ENCODE data around the gene TBX6. TPM values are rescaled to one million over a fixed set of nuclear protein-coding genes. Genes with fewer than 3 reads are reported as not detected.

TBX6 gene
- total RNA-seq, 1 experiment from 2014 or later: 1.4 TPM

GRCh38 chr16:30086291-30087140, 5.2 kb downstream of the TBX6 start:
- H3K27me3 ChIP-seq (ENCODE audit: insufficient read depth, low read length): no peaks in the 10 kb centered on the region
- no peaks in the 10 kb centered on the region; the same call in 1 of the 2 replicates for H3K79me2 ChIP-seq (ENCODE audit: insufficient read depth, low read length)
- H3K27ac ChIP-seq (ENCODE audit: low read depth, low read length): no peak overlapping the region
- intact Hi-C loops (cut with micrococcal nuclease): no loop called here
- no peaks in the 10 kb centered on the region for H3K9me2 ChIP-seq (ENCODE audit: insufficient read depth)
- RAD21 ChIA-PET (ENCODE audit: low non-redundant PET in 1 of 2, low total read pairs in 2 of 2, uncharacterized antibody in 2 of 2, unreplicated experiment in 2 of 2): no interaction called here
- no peak overlapping the region for H2AFZ ChIP-seq (ENCODE audit: low read depth, low read length, poor library complexity, severe bottlenecking)
- DNase-seq (ENCODE audit: low read depth, low spot score) (no peak), ATAC-seq (no peak)
- no peaks in the 10 kb centered on the region for H3K9me3 ChIP-seq (ENCODE audit: control insufficient read depth in 1 of 2, insufficient read depth in 1 of 2, low read depth in 1 of 2, low read length in 2 of 2)
- no peak overlapping the region for H3K4me2 ChIP-seq (ENCODE audit: low read length)
- H3K9ac ChIP-seq (ENCODE audit: low read length): no peak overlapping the region
- CTCF ChIA-PET: interaction anchor here (1.2 to 1.3 kb wide), 2 partner anchors 33 to 386 kb away, joined by 3 read pairs; a partner anchor contains a TSS
- TF ChIP-seq ZNF274 (IDR thresholded peaks at IDR 0.05; ENCODE audit: low read depth, low read length): no peak
- TF ChIP-seq YY1 (IDR thresholded peaks at IDR 0.05; ENCODE audit: extremely low read depth, insufficient replicate concordance, low read depth, low read length): no peak
- no peak for TF ChIP-seq POLR2AphosphoS5 (IDR thresholded peaks at IDR 0.05; ENCODE audit: low read depth, low read length)
- no peak for TF ChIP-seq ZFX (IDR thresholded peaks at IDR 0.05)
- TF ChIP-seq, protein P1, sequence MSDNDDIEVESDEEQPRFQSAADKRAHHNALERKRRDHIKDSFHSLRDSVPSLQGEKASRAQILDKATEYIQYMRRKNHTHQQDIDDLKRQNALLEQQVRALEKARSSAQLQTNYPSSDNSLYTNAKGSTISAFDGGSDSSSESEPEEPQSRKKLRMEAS (IDR thresholded peaks at IDR 0.05): no peak
- TF ChIP-seq, protein P2, sequence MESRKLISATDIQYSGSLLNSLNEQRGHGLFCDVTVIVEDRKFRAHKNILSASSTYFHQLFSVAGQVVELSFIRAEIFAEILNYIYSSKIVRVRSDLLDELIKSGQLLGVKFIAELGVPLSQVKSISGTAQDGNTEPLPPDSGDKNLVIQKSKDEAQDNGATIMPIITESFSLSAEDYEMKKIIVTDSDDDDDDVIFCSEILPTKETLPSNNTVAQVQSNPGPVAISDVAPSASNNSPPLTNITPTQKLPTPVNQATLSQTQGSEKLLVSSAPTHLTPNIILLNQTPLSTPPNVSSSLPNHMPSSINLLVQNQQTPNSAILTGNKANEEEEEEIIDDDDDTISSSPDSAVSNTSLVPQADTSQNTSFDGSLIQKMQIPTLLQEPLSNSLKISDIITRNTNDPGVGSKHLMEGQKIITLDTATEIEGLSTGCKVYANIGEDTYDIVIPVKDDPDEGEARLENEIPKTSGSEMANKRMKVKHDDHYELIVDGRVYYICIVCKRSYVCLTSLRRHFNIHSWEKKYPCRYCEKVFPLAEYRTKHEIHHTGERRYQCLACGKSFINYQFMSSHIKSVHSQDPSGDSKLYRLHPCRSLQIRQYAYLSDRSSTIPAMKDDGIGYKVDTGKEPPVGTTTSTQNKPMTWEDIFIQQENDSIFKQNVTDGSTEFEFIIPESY (IDR thresholded peaks at IDR 0.05; ENCODE audit: extremely low read depth, insufficient replicate concordance, low read length): no peak
- TF ChIP-seq FOSL1 (IDR thresholded peaks at IDR 0.05; ENCODE audit: low read depth): no peak
- no TSS peak for BruUV-seq (replicated peaks)
- H3K4me1 ChIP-seq (ENCODE audit: control insufficient read depth in 1 of 2, insufficient read depth in 2 of 2, low read length in 2 of 2): peaks cover 9 to 31% of the 10 kb centered on the region in 2 experiments
- H3K36me3 ChIP-seq (ENCODE audit: control insufficient read depth in 1 of 2, insufficient read depth in 2 of 2, low read length in 2 of 2): peaks cover 19 to 33% of the 10 kb centered on the region in 2 experiments; a peak in 3 of 4 replicates
- no peaks in the 10 kb centered on the region for H4K20me1 ChIP-seq (ENCODE audit: insufficient read depth)
- POLR2A ChIA-PET: no interaction called here
- no peak overlapping the region for H3K4me3 ChIP-seq (replicated peaks in 1 of 2; ENCODE audit: low read depth in 1 of 2, low read length in 2 of 2)

Data from HCT116 (cell line).